GM20000 (cell line): Measurements from ENCODE around the gene TBC1D5.
"Not testable (repeated sequence)": the region's sequence is repeated elsewhere in the genome, so short reads cannot be mapped to it uniquely, and the experiment has no call there.

Source experiments
- DNase-seq: peaks from one replicate; pipeline ENCODE4 v3.0.0; 2012; ENCODE audit warnings: low spot score
- TF ChIP-seq, protein P1 (sequence below): IDR thresholded peaks from 2 replicates; pipeline ENCODE4 v1.5.1; 2012; ENCODE audit warnings: mild to moderate bottlenecking, control low read depth; ENCODE audit errors: extremely low read depth, missing control alignments

Gene TBC1D5

GRCh38 chr3:17501745-17502144 is 240.7 kb downstream of the TBC1D5 start:
- TF ChIP-seq, protein P1, sequence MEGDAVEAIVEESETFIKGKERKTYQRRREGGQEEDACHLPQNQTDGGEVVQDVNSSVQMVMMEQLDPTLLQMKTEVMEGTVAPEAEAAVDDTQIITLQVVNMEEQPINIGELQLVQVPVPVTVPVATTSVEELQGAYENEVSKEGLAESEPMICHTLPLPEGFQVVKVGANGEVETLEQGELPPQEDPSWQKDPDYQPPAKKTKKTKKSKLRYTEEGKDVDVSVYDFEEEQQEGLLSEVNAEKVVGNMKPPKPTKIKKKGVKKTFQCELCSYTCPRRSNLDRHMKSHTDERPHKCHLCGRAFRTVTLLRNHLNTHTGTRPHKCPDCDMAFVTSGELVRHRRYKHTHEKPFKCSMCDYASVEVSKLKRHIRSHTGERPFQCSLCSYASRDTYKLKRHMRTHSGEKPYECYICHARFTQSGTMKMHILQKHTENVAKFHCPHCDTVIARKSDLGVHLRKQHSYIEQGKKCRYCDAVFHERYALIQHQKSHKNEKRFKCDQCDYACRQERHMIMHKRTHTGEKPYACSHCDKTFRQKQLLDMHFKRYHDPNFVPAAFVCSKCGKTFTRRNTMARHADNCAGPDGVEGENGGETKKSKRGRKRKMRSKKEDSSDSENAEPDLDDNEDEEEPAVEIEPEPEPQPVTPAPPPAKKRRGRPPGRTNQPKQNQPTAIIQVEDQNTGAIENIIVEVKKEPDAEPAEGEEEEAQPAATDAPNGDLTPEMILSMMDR, result no peak
- no peak for DNase-seq

- DNase-seq, result no peak
- TF ChIP-seq, protein P1, result no peak
These were observed 241.8 kb downstream of the TBC1D5 start for GRCh38 chr3:17500618-17501017.

DNA sequence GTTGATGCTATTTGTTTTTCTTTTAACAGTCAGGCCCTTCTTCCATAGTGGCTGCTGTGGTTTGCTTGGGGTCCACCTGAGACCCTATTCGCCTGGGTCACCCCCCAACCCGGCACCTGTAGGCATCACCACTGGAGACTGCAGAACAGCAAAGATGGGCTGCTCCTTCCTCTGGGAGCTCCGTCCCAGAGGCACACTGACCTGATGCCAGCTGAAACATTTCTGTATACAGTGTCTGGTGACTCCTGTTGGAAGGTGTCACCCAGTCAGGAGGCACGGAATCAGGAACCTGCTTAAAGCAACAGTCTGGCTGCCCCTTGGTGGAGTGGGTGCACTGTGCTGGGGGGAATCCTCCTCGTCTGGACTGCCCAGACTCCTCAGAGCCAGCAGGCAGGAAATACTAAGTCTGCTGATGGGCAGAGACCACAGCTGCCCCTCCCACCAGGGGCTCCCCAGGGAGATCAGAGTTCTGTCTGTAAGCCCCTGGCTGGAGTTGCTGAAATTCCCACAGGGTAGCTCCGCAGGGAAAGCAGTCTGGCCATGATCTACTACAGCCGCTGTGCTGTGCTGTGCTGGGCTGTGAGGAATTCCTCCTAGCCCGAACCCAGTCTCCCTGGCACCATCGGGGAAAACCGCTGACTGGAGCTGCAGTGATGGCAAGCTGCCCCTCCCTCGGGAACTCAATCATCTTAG is 248.2 kb downstream of the TBC1D5 start:
- no peak for DNase-seq
- TF ChIP-seq, protein P1, result no peak

DNA sequence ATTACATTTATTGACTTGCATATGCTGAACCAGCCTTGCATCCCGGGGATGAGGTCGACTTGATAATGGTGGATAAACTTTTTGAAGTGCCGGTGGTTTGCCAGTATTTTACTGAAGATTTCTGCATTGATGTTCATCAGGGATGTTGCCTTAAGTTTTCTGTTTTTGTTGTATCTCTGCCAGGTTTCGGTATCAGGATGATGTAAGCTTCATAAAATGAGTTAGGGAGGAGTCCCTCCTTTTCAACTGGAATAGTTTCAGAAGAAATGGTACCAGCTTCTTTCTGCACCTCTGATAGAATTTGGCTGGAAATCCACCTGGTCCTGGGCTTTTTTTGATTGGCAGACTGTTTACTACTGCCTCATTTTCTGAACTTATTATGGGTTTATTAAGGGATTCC is 250.8 kb downstream of the TBC1D5 start:
- TF ChIP-seq, protein P1, result no peak
- no peak for DNase-seq

- not testable (repeated sequence) for DNase-seq
These were observed 251.2 kb downstream of the TBC1D5 start for GRCh38 chr3:17491190-17491589.

DNA sequence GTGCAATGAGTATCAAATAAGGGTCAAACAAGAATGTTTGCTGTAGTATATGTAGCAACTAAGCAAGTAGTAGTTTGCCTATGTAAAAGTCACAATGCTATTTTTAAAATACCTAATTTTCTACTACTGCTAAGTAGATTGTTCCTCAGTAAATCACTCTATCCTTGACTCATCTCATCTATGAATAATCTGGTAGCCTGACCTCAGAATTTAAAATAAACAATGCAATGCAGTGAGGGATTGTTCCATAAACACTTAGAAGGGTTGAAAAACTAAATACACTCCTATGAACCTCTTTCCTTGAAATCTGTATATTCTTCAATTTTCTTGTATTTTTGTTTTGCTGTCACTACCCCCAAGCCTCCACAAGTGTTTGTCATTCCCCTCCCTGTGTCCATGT is 253.3 kb downstream of the TBC1D5 start:
- TF ChIP-seq, protein P1, result no peak
- DNase-seq, result no peak

GRCh38 chr3:17481116-17481515 is 261.3 kb downstream of the TBC1D5 start:
- TF ChIP-seq, protein P1, result no peak
- DNase-seq, result no peak

DNA sequence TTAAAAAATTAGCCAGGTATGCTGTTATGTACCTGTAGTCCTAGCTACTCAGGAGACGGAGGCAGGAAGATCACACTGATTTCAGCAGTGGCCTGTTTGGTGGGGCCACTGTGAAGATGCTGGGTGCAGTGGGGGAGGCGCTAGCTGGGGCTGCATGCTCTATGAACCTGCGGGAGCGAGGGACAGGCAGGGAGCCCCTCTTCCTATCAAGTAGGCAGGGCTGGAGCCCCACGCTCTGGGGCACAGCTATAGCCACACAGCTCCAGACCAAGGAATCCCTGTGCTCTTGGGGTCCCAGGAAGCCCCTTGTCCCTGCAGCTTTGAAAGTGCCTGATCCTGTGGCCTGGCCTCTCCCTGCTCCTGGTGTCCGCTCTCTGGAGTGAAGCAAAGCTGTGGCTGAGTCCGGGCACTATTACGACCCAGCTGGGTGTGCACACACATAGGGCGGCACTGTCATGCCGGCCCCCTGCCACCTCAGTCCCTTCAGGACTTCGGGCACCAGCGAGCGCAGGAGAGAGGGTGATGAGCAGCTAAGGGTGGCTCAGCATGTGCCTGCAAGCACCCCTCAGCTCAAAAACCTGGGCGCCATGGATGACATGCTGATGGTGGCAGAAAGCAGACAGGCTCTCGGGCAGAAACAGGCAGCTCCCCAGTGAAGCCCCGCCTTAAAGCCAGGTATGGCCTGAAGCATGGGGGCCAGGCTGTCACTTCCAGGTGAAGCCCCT is 262.6 kb downstream of the TBC1D5 start:
- DNase-seq, result no peak
- TF ChIP-seq, protein P1, result no peak
